B cell (primary cell): ENCODE data around the gene VGLL2.

Experiments
- EZH2 ChIP-seq: IDR thresholded peaks from 2 replicates; pipeline ENCODE4 v1.6.1; 2012; ENCODE audit warnings: borderline replicate concordance, low read depth, mild to moderate bottlenecking, moderate library complexity, low read length; ENCODE audit not compliant: insufficient read depth, poor library complexity, severe bottlenecking
- TF ChIP-seq, protein P1 (sequence below): fragments of 200-600 bp; IDR thresholded peaks from one replicate; pipeline ENCODE4 v1.8.0; 2022; ENCODE audit warnings: antibody characterized with exemption, mild to moderate bottlenecking

GRCh38 chr6:117307655-117308054 is 42.3 kb downstream of the VGLL2 start:
- TF ChIP-seq, protein P1, sequence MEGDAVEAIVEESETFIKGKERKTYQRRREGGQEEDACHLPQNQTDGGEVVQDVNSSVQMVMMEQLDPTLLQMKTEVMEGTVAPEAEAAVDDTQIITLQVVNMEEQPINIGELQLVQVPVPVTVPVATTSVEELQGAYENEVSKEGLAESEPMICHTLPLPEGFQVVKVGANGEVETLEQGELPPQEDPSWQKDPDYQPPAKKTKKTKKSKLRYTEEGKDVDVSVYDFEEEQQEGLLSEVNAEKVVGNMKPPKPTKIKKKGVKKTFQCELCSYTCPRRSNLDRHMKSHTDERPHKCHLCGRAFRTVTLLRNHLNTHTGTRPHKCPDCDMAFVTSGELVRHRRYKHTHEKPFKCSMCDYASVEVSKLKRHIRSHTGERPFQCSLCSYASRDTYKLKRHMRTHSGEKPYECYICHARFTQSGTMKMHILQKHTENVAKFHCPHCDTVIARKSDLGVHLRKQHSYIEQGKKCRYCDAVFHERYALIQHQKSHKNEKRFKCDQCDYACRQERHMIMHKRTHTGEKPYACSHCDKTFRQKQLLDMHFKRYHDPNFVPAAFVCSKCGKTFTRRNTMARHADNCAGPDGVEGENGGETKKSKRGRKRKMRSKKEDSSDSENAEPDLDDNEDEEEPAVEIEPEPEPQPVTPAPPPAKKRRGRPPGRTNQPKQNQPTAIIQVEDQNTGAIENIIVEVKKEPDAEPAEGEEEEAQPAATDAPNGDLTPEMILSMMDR: no peak
- TF ChIP-seq EZH2: no peak
